ENCODE results near the gene PRTN3.

Gene PRTN3, protein sequence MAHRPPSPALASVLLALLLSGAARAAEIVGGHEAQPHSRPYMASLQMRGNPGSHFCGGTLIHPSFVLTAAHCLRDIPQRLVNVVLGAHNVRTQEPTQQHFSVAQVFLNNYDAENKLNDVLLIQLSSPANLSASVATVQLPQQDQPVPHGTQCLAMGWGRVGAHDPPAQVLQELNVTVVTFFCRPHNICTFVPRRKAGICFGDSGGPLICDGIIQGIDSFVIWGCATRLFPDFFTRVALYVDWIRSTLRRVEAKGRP

GRCh38 chr19:840519-841206 lies at the start of gene PRTN3:
Gene PRTN3, plus strand, starts transcription at chr19:840999. Its CDS starts 10 bp downstream, at chr19:841009.
- DNase-seq, result no peak

- DNase-seq, result no peak
Measured at GRCh38 chr19:791007-791566, 49.7 kb upstream of the PRTN3 start.

DNA sequence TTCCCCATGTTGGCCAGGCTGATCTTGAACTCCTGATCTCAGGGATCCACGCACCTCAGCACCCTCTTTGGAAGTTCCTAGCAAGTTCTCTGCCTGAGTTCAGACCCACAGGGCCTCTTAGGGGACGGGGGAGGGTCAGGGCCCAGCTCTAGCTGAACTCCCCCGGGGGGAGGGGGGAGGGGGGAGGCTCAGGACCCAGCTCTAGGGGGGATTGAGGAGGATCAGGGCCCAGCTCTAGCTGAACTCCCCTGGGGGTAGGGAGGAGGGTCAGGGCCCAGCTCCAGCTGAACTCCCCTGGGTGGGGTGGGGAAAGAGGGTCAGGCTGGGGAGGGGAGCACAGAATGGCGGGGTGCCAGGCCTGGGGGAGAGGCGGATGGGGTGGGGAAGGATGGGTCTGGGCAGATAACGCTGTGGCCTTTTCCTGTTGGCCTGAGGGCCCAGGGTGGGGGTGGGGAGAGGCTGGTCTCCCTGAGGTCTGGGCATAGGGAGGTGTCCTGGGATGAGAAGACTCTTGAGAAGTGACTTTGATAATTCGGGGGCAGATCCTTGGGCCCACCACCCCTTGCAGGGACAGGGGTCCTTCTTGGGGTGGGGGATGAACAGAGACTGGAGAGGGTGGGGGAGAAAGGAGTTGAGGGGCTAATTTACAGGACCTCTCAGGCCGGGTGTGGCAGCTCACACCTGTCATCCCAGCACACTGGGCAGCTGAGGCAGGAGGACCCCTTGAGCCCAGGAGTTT lies 49.1 kb upstream of the PRTN3 start:
- no peak for DNase-seq

GRCh38 chr19:792306-792885 lies 48.4 kb upstream of the PRTN3 start:
- no peak for DNase-seq

GRCh38 chr19:793806-794205 lies 47.0 kb upstream of the PRTN3 start:
- no peak for DNase-seq

- DNase-seq, result no peak
Measured at GRCh38 chr19:795073-795611, 45.7 kb upstream of the PRTN3 start.

GRCh38 chr19:795691-796581 lies 44.9 kb upstream of the PRTN3 start:
- DNase-seq, result no peak

DNA sequence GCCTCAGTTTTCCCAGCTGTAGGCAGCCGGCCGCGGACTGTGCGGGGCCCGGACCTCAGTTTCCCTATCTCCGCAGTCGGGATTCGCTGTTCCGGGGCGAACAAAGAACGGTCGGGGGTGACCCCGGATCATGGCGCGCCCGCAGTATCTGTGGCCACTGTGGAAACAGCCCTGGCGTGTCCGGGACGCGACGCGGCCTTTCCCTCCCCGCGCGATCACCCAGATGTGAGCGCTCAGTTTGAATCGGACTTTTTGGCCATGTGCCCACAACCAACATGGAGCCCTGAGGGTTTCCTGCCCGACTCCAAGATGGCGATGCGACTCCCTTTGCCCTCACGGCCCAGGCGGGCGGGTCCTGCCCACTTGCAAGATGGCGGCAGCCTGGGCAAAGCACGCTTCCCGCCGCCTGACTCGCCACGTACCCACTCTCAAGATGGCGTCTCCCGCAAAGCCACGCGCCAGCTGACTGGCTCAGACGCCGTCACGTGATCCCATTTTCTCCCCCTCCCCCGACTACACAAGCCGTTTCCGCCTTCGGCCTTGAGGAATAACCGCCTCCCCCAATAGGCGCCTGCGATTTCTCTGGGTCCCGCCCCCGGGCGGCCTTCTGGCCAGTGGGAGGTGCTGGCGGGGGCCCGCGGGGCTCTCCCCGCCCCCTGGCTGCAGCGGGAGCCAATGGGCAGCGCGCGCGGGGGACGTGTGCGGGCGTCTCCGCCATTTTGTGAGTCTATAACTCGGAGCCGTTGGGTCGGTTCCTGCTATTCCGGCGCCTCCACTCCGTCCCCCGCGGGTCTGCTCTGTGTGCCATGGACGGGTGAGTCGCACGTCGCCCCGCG lies 43.9 kb upstream of the PRTN3 start, which contains the start of gene PTBP1:
PTBP1 (plus strand) TSS at position 761 of the 836 bp plus-strand sequence; CDS start at position 807, 46 bp downstream.
- peak; percentile 98 for DNase-seq

DNA sequence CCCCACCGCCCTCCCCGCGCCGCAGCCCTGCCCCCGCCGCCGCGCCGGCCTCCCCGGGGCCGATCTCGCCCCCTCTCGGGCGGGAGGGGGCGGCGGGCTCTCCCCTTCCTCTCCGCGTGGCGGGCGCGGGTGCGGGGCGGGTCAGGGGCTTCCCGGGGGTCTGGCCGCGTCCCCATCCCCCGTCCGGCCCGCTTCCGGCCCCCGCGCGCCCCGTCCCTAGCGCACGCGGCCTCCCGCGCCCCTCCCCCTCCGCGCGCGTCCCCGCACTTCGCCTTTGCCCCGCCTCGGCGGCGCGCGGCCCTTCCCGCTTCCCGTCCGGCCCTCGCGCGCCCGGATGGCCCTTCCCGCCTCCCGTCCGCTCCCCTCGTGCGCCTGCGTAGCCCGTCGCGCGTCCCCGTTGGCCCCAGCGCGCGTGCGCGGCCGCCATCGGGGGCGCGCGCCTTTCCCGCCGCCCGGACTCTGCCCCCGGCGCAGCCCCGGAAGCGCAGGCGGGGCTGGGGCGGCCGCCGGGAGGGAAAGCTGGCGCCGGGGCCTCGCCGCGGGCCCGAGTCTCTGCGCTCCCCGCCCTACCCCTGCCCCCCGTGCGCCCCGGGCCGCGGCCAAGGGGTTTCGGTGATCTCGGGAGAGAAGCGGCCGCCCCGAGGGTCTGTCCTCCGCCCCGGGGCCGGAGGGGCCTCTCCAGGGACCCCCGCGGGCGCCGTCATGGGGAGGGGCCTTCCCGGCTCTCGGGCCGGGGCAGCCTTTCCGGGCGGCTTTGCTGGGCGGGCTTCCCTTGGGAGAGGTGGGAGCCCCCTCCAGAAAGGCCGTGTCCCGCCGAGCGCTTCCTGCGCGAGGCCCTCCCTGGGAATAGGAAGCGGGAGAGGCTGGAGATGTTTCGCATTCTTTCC lies 43.0 kb upstream of the PRTN3 start:
- peak; percentile 97 for DNase-seq

DNA sequence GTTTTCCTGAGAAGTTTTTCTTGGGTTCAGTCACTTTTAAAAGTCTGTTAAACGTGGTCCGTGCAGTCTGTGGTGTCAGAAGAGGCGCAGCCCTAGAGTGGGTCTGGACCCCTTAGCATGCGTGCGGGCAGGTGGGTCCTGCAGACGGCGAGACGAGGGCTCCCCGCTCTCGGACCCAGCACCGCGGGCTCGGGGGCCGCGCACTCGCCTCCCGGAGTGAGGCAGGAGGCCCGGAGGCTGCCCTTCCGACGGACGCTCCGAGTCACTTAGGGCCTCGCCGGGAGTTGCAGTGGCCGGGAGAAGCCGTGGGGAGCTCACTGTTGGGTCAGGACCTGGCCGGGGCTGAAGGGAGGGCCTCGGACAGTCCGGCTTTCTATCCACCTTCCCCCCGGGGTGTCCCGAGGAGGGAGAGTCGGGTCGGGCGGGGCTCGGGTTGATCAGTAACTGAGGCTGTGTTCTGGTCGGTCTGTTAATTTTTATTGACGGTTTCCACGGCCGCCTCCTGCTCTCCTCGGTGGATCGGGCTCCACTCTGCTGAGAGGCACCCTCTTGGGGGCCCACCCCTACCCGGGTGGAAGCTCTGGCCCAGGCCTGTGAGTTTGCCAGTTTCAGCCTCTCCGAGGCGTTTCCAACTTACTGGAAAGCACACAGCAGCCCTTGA lies 42.3 kb upstream of the PRTN3 start:
- no peak for DNase-seq

DNA sequence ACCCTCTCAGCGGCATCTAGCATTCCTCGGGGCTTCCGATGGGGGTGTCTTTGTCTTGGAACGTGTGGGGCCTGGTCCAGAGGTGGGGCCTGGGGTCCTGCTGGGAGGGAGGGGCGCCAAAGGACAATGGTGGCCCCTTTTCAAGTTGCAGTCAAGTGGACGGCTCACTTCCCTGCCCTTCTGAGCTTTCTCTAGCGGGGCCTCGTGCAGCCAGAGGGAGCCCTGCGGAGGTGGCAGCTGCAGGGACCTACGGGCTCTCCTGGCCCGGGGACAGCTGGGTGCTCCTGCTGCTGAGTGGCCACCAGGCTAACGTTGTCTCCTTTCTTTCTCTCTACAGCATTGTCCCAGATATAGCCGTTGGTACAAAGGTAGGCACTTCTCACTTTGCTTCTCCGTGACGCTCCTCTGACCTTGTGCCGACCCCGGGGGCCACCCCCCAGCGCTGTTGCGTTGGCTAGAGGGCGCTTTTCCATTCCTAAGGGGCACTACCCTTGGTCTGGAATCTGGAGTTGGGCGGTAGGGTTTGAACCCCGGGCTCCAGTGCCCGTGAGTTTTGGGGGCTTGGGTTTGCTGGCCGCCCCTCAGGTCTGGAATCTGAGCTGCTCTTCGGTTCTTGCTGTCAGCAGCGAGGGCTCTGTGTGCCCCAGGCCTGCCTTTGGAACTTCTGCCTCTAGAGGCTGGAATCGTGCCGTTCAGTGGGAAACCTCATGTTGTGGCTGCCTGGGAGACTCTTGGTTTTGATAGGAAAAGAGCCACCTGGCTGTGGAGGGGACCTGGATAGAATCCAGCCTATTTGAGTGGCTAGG lies 41.5 kb upstream of the PRTN3 start:
- DNase-seq, result peak; percentile 58

- no peak for DNase-seq
Measured at GRCh38 chr19:800360-801029, 40.3 kb upstream of the PRTN3 start.

DNA sequence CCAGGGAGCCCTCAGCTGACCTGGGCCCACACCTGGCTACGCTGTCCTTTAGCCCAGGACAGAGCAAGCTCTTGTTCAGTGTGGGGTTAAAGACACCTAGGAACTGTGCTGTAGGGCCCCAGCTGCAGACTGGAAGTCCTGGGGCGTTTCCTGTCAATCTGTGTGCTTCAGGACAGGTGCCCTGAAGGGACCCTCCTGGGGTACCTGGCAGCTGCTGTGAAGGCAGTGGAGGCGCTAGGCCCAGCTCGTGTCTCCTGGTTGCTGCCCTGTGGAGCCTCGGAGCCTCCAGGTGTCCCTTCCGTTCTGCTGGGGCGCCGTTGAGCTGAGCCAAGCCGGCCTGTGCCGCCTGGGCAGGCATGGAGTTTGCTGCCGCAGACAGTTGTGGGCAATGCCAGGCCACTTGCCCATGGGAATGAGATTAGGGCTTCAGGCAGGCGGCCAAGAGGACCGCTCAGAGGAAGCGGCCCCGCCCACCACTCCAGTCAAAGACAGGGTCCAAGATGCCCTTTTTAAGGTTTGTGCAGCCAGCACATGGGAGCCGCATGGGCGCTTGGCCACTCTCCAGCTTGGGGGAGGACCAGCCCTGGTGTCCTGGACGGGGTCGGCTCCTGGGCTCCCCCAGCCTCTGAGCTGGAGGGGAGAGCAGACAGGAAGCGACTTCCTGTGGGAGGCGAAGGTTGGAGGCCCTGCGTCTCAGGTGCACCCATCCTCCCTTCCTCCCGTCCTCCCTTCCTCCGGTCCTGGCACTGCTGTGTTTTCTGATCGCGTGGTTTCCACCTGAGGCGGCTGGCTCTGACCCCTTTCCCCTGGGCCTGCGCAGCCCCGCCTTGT lies 39.6 kb upstream of the PRTN3 start:
- DNase-seq, result peak; percentile 74

- peak; percentile 47 for DNase-seq
Measured at GRCh38 chr19:801861-802497, 38.8 kb upstream of the PRTN3 start.

GRCh38 chr19:802498-803098 lies 38.2 kb upstream of the PRTN3 start:
- DNase-seq, result no peak

DNA sequence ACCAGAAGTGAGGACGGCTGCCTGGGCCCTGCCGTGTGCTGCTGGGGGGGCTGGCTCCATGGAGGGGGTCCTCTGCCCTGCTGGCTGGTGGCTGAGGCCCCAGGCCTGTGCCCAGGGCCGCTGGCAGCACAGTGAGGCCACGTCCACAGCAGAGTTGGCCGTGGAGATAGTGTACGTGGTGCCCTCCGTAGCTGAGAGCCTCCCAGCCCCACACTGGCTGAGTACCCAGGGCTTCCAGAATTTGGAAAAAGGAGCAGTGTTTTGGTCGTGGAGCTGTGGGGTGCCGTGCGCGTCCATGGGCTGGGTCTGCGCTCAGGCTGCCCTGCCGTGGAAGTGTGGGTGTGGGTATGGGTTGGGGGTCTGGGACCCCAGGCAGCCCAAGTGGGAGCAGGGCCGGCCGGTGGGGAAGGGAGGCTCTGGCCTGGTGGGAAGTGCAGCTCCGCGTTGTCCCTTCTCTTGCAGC lies 37.7 kb upstream of the PRTN3 start:
- no peak for DNase-seq
